ENCODE data around the gene FAM186B. TPM values are rescaled to one million over a fixed set of nuclear protein-coding genes. Genes with fewer than 3 reads are reported as not detected.
A peak's percentile ranks its signal among the peaks of the same experiment; 100 is the strongest.

FAM186B gene
- total and polyA plus RNA-seq, 10 donors, result 0.08 to 0.67 (median 0.33) TPM; not detected in 4

DNA sequence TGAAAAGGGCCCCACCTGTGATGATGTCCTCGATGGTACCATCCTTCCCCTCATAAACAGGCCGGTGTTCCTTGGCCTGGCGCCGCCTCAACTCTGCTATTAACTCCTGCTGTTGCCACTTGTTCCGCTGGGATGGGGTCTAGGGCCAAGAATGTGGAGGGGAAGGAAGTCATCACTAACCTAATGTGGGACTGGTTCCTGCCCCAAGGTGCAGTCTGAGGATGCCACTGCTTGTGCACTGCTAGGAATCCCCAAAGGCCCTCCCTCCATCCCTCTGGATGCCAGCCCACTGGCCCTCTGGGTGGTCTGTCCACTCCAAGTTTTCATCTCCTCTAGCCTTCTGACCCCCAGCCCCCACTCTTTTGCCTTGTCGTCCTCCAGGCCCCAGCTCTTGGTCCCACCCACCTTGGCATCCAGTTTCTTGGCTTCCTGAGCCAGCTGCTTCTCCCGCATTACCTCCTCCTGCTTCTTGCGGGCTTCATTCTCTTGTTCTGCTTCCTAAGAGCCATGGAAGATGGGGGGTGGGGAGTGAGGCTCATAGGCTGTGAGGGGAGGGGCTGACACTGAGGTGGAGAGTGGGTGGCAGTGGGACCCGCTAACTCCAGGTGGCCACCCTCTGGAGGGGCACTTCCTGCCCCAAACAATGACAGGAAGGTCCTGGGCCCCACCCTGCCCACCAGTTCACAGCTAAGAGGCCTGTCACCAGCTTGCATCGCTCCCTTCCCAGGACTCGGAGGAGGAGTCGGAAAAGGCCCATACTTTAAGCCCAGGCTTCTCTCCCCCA lies 41.6 kb upstream of the FAM186B start:
- intact Hi-C loops (cut with DNase I; ENCODE audit: low total_unique reads), result no loop called here
- Histone ChIP-seq H3K27me3 (replicated peaks in 1 of 7) (no peaks in the 10 kb centered on the region), H3K9me3 (no peaks in the 10 kb centered on the region), H3K4me1 (peaks cover 12 to 53% (median 32%) of the 10 kb centered on the region in 6 donors), H3K36me3 (peaks cover 0 to 98% (median 54%) of the 10 kb centered on the region in 6 donors), H3K4me3 (no peak overlapping the region), H3K27ac (peak overlapping the region in 4 of 8 donors; percentile 26 to 38 (median 31))
- 60 to 91% (median 72%) methylated on average over 12 of the region's 12 CpGs for WGBS, 5 donors
- DNase-seq, result peak; percentile 61
- no peak for TF ChIP-seq POLR2A (IDR thresholded peaks at IDR 0.05)
- peak in 1 of 3 donors; percentile 13 for TF ChIP-seq POLR2AphosphoS5 (IDR thresholded peaks at IDR 0.05)

DNA sequence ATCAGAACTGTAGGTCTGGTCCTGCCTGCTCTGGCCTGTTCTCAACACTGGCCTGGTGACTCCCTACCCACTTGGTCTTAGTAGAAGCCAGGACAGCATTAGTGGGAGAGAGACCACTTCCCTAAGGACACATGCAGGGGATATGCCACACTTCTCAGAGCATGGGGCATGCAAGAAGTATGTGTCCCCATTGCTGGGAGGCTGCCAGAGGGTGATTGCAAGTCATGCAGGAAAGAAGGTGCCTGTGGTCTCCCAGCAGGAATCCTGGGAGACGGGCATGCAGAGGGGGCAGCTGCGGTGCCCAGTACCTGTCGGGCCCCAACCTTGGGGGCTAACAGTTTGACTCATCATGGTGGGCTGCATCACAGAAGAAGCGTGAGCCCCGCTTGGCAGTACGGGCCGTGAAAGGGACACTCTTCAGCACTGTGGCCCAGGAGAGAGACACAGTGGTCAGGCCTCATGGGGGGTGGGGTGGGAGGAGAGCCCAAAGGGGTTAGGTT lies 40.9 kb upstream of the FAM186B start:
- Histone ChIP-seq H3K4me1 (peaks cover 12 to 53% (median 32%) of the 10 kb centered on the region in 6 donors), H3K27ac (no peak overlapping the region), H3K9me3 (no peaks in the 10 kb centered on the region), H3K36me3 (peaks cover 0 to 98% (median 51%) of the 10 kb centered on the region in 6 donors), H3K4me3 (no peak overlapping the region), H3K27me3 (replicated peaks in 1 of 7) (no peaks in the 10 kb centered on the region)
- peak; percentile 67 for DNase-seq
- intact Hi-C loops (cut with DNase I; ENCODE audit: low total_unique reads), result no loop called here
- TF ChIP-seq POLR2A (IDR thresholded peaks at IDR 0.05) (no peak), POLR2AphosphoS5 (IDR thresholded peaks at IDR 0.05) (peak in 1 of 3 donors; percentile 3)
- 91 to 96% (median 94%) methylated on average over 7 of the region's 7 CpGs for WGBS, 5 donors

DNA sequence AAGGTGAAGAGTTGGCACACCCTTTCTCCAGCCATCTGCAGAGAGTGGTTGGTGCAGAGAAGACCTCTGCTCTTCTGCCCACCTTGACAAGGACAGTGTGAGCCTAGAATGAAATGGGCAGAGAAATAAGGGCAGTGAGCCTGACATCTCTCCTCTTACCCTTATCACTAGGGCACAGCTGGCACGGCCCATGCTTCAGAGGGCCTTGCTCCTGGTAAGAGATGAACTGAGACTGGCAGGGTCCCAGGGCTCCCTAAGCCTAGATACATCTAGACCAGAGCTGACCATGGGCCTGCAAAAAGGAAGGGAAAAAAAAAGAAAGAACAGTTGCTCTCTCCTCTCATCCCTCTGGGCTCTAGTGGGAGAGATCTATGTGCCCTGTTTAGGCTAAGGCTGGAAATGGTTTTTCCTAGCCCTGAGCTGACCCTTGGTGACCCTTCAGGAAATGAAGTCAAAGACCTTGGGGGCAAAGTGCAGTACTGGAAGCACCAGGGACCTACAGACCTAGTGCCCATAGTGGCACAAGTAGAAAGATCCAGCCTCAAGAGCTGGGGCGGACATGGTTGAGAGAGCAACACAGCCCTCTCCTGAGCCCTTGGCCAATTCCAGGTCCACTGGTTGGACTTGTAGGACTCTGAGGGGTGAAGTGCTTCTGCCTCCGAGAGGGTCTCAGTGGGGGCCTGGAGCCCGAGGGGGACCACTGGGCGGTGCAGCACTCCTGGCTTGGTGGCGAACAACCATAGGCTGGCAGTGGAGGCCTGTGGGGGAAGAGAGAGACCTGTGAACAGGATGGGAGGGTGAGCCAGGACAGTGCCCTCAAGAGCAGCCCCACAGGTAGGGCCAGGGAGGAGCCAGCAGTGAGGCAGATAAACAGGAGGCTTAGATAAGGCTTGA lies 40.0 kb upstream of the FAM186B start:
- intact Hi-C loops (cut with DNase I; ENCODE audit: low total_unique reads), result loop anchor here (2.0 kb wide), 1 partner anchor 63 kb away; no protein-coding TSS in a partner anchor

DNA sequence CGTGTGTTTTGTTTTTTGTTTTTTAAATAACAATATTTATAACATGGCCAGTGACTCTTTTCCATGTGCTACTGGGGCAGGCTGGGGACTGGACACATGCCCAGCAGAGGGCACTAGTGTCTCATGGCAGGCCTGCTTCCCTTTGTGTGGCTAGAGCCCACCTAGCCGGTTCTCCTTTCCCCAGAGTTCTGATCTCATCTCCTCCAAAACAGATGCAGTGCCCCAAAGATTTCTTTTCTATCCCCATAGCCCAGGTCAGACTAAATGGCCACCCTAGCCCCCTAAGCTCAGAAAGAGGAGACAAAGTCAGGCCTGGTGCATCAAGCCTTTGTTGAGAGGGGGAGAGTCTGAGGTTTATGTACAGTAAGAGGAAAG lies 39.2 kb upstream of the FAM186B start:
- H3K27me3 ChIP-seq (replicated peaks in 1 of 7), result no peaks in the 10 kb centered on the region
- intact Hi-C loops (cut with DNase I; ENCODE audit: low total_unique reads), result loop anchor here (2.0 kb wide), 1 partner anchor 64 kb away; no protein-coding TSS in a partner anchor
- no peak overlapping the region for H3K4me3 ChIP-seq
- no peaks in the 10 kb centered on the region for H3K9me3 ChIP-seq
- TF ChIP-seq POLR2A (IDR thresholded peaks at IDR 0.05) (no peak), POLR2AphosphoS5 (IDR thresholded peaks at IDR 0.05) (peak in 2 of 3 donors; percentile 48 to 53)
- TF ChIP-seq, protein P1, sequence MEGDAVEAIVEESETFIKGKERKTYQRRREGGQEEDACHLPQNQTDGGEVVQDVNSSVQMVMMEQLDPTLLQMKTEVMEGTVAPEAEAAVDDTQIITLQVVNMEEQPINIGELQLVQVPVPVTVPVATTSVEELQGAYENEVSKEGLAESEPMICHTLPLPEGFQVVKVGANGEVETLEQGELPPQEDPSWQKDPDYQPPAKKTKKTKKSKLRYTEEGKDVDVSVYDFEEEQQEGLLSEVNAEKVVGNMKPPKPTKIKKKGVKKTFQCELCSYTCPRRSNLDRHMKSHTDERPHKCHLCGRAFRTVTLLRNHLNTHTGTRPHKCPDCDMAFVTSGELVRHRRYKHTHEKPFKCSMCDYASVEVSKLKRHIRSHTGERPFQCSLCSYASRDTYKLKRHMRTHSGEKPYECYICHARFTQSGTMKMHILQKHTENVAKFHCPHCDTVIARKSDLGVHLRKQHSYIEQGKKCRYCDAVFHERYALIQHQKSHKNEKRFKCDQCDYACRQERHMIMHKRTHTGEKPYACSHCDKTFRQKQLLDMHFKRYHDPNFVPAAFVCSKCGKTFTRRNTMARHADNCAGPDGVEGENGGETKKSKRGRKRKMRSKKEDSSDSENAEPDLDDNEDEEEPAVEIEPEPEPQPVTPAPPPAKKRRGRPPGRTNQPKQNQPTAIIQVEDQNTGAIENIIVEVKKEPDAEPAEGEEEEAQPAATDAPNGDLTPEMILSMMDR (IDR thresholded peaks at IDR 0.05 in 8 of 11, conservative IDR thresholded peaks at IDR 0.05 in 3 of 11), result peak; percentile 95 to 98 (median 97)
- DNase-seq, result peak; percentile 94
- 0 to 8% (median 3%) methylated on average over 2 of the region's 2 CpGs for WGBS, 5 donors
- peaks cover 0 to 83% (median 39%) of the 10 kb centered on the region in 6 donors for H3K36me3 ChIP-seq
- peak overlapping the region in 4 of 8 donors; percentile 15 to 52 (median 30) for H3K27ac ChIP-seq
- H3K4me1 ChIP-seq, result peaks cover 12 to 53% (median 32%) of the 10 kb centered on the region in 6 donors

More for the DNA sequence above, 40.0 kb upstream of the FAM186B start:
- 89 to 97% (median 93%) methylated on average over 6 of the region's 6 CpGs for WGBS, 5 donors
- Histone ChIP-seq H3K27me3 (replicated peaks in 1 of 7) (no peaks in the 10 kb centered on the region), H3K9me3 (no peaks in the 10 kb centered on the region), H3K4me3 (no peak overlapping the region), H3K27ac (peak overlapping the region in 3 of 8 donors; percentile 15 to 52 (median 34)), H3K4me1 (peaks cover 12 to 53% (median 32%) of the 10 kb centered on the region in 6 donors), H3K36me3 (peaks cover 0 to 90% (median 44%) of the 10 kb centered on the region in 6 donors)
- peak; percentile 63 for DNase-seq
- TF ChIP-seq POLR2AphosphoS5 (IDR thresholded peaks at IDR 0.05), result peak in 1 of 3 donors; percentile 14
- TF ChIP-seq POLR2A (IDR thresholded peaks at IDR 0.05), result no peak

DNA sequence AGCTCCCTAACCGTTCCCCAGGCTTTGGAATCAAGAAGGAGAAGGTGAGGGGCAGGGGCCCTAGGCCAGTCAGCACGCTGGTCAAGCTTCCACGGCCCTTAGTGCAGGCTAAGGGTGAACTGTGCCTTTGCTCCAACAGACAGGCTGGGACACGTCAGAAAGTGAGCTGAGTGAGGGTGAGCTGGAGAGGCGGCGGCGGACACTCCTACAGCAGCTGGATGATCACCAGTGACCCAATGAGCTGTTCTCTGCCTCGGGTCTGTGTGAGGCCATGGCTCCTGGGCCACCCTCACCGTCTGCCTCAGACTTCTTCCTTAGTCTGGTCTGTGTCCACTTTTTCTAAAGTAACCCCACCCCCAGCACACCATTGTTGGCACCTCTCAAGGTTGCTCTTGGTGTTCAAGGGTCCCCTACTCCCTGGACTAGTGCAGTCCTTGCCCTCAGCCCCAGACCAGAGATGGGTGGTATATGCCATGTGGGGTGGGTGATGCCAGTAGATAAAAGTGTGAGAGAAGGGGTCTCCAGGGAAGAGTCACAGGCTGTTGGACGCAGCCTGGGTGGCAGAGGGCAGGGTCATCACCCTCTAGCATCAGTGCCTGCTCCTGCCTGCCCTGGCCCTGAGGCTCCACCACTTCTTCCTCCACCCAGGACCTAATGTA lies 38.7 kb upstream of the FAM186B start:
- Histone ChIP-seq H3K9me3 (no peaks in the 10 kb centered on the region), H3K27me3 (replicated peaks in 1 of 7) (no peaks in the 10 kb centered on the region), H3K4me3 (no peak overlapping the region), H3K36me3 (peaks cover 0 to 77% (median 36%) of the 10 kb centered on the region in 6 donors), H3K27ac (peak overlapping the region in 3 of 8 donors; percentile 25 to 52 (median 34)), H3K4me1 (peaks cover 12 to 51% (median 32%) of the 10 kb centered on the region in 6 donors)
- DNase-seq, result peak; percentile 65
- 77 to 89% (median 81%) methylated on average over 10 of the region's 10 CpGs for WGBS, 5 donors
- TF ChIP-seq, protein P1 (IDR thresholded peaks at IDR 0.05 in 8 of 11, conservative IDR thresholded peaks at IDR 0.05 in 3 of 11), result no peak
- TF ChIP-seq POLR2AphosphoS5 (IDR thresholded peaks at IDR 0.05), result no peak
- TF ChIP-seq POLR2A (IDR thresholded peaks at IDR 0.05), result no peak
- intact Hi-C loops (cut with DNase I; ENCODE audit: low total_unique reads), result loop anchor here (2.0 kb wide), 1 partner anchor 65 kb away; no protein-coding TSS in a partner anchor
